HEK293 (cell line): ENCODE data around the gene RNPS1.

Experiments used
- KLF10 ChIP-seq: fragments of 450-650 bp; IDR thresholded peaks from 2 replicates; pipeline ENCODE4 v1.5.1; 2018; ENCODE audit warnings: missing biosample characterization, mild to moderate bottlenecking, missing genetic modification characterization
- MYNN ChIP-seq: fragments of 450-650 bp; formaldehyde crosslinking; IDR thresholded peaks from 2 replicates; pipeline ENCODE4 v1.5.1; 2016; ENCODE audit warnings: missing biosample characterization, missing genetic modification characterization, borderline replicate concordance
- TCF7L2 ChIP-seq: IDR thresholded peaks from 2 replicates; pipeline ENCODE4 v1.6.1; 2011; ENCODE audit warnings: low read depth, mild to moderate bottlenecking, inconsistent platforms, low read length, moderate library complexity, borderline replicate concordance
- ZNF776 ChIP-seq: fragments of 450-650 bp; formaldehyde crosslinking; IDR thresholded peaks from 2 replicates; pipeline ENCODE4 v1.5.0; 2017; ENCODE audit warnings: missing biosample characterization, missing genetic modification characterization, borderline replicate concordance
- TF ChIP-seq, protein P1 (sequence below): fragments of 450-650 bp; formaldehyde crosslinking; IDR thresholded peaks from 2 replicates; pipeline ENCODE4 v1.5.1; 2016; ENCODE audit warnings: missing biosample characterization, missing genetic modification characterization
- TF ChIP-seq, protein P2 (sequence below): fragments of 450-650 bp; formaldehyde crosslinking; IDR thresholded peaks from 2 replicates; pipeline ENCODE4 v1.5.1; 2016; ENCODE audit warnings: missing biosample characterization, missing genetic modification characterization
- TF ChIP-seq, protein P3 (sequence below): fragments of 450-650 bp; formaldehyde crosslinking; IDR thresholded peaks from 2 replicates; pipeline ENCODE4 v1.5.1; 2016; ENCODE audit warnings: missing biosample characterization, missing genetic modification characterization
- TF ChIP-seq, protein P4 (sequence below): fragments of 450-650 bp; formaldehyde crosslinking; IDR thresholded peaks from 2 replicates; pipeline ENCODE4 v1.5.1; 2016; ENCODE audit warnings: missing biosample characterization, missing genetic modification characterization
- TF ChIP-seq, protein P5 (sequence below): fragments of 450-650 bp; formaldehyde crosslinking; IDR thresholded peaks from 2 replicates; pipeline ENCODE4 v1.5.1; 2016; ENCODE audit warnings: missing biosample characterization, missing genetic modification characterization

DNA sequence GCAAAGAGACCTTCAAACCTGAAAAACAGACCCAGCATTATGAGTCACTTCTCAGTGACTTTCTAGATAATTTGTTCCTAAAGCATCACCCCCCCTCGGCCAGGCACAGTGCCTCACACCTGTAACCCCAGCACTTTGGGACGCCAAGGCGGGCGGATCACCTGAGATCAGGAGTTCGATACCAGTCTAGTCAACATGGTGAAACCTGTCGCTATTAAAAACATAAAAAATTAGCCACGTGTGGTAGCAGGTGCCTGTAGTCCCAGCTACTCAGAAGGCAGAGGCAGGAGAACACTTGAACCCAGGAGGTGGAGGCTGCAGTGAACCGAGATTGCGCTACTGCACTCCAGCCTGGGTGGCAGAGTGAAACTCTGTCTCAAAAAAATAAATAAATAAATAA is 24.3 kb upstream of the RNPS1 start:
- TF ChIP-seq, protein P1, sequence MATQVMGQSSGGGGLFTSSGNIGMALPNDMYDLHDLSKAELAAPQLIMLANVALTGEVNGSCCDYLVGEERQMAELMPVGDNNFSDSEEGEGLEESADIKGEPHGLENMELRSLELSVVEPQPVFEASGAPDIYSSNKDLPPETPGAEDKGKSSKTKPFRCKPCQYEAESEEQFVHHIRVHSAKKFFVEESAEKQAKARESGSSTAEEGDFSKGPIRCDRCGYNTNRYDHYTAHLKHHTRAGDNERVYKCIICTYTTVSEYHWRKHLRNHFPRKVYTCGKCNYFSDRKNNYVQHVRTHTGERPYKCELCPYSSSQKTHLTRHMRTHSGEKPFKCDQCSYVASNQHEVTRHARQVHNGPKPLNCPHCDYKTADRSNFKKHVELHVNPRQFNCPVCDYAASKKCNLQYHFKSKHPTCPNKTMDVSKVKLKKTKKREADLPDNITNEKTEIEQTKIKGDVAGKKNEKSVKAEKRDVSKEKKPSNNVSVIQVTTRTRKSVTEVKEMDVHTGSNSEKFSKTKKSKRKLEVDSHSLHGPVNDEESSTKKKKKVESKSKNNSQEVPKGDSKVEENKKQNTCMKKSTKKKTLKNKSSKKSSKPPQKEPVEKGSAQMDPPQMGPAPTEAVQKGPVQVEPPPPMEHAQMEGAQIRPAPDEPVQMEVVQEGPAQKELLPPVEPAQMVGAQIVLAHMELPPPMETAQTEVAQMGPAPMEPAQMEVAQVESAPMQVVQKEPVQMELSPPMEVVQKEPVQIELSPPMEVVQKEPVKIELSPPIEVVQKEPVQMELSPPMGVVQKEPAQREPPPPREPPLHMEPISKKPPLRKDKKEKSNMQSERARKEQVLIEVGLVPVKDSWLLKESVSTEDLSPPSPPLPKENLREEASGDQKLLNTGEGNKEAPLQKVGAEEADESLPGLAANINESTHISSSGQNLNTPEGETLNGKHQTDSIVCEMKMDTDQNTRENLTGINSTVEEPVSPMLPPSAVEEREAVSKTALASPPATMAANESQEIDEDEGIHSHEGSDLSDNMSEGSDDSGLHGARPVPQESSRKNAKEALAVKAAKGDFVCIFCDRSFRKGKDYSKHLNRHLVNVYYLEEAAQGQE (tag by site-specific recombination): no peak
- TF ChIP-seq, protein P2, sequence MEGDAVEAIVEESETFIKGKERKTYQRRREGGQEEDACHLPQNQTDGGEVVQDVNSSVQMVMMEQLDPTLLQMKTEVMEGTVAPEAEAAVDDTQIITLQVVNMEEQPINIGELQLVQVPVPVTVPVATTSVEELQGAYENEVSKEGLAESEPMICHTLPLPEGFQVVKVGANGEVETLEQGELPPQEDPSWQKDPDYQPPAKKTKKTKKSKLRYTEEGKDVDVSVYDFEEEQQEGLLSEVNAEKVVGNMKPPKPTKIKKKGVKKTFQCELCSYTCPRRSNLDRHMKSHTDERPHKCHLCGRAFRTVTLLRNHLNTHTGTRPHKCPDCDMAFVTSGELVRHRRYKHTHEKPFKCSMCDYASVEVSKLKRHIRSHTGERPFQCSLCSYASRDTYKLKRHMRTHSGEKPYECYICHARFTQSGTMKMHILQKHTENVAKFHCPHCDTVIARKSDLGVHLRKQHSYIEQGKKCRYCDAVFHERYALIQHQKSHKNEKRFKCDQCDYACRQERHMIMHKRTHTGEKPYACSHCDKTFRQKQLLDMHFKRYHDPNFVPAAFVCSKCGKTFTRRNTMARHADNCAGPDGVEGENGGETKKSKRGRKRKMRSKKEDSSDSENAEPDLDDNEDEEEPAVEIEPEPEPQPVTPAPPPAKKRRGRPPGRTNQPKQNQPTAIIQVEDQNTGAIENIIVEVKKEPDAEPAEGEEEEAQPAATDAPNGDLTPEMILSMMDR (tag by site-specific recombination): no peak
- TF ChIP-seq, protein P3, sequence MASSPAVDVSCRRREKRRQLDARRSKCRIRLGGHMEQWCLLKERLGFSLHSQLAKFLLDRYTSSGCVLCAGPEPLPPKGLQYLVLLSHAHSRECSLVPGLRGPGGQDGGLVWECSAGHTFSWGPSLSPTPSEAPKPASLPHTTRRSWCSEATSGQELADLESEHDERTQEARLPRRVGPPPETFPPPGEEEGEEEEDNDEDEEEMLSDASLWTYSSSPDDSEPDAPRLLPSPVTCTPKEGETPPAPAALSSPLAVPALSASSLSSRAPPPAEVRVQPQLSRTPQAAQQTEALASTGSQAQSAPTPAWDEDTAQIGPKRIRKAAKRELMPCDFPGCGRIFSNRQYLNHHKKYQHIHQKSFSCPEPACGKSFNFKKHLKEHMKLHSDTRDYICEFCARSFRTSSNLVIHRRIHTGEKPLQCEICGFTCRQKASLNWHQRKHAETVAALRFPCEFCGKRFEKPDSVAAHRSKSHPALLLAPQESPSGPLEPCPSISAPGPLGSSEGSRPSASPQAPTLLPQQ: no peak
- TF ChIP-seq MYNN (tag by site-specific recombination) (no peak), ZNF776 (tag by site-specific recombination) (no peak), TCF7L2 (no peak), KLF10 (tag by site-specific recombination) (no peak)
- TF ChIP-seq, protein P4, sequence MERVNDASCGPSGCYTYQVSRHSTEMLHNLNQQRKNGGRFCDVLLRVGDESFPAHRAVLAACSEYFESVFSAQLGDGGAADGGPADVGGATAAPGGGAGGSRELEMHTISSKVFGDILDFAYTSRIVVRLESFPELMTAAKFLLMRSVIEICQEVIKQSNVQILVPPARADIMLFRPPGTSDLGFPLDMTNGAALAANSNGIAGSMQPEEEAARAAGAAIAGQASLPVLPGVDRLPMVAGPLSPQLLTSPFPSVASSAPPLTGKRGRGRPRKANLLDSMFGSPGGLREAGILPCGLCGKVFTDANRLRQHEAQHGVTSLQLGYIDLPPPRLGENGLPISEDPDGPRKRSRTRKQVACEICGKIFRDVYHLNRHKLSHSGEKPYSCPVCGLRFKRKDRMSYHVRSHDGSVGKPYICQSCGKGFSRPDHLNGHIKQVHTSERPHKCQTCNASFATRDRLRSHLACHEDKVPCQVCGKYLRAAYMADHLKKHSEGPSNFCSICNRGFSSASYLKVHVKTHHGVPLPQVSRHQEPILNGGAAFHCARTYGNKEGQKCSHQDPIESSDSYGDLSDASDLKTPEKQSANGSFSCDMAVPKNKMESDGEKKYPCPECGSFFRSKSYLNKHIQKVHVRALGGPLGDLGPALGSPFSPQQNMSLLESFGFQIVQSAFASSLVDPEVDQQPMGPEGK (tag by site-specific recombination): no peak
- TF ChIP-seq, protein P5, sequence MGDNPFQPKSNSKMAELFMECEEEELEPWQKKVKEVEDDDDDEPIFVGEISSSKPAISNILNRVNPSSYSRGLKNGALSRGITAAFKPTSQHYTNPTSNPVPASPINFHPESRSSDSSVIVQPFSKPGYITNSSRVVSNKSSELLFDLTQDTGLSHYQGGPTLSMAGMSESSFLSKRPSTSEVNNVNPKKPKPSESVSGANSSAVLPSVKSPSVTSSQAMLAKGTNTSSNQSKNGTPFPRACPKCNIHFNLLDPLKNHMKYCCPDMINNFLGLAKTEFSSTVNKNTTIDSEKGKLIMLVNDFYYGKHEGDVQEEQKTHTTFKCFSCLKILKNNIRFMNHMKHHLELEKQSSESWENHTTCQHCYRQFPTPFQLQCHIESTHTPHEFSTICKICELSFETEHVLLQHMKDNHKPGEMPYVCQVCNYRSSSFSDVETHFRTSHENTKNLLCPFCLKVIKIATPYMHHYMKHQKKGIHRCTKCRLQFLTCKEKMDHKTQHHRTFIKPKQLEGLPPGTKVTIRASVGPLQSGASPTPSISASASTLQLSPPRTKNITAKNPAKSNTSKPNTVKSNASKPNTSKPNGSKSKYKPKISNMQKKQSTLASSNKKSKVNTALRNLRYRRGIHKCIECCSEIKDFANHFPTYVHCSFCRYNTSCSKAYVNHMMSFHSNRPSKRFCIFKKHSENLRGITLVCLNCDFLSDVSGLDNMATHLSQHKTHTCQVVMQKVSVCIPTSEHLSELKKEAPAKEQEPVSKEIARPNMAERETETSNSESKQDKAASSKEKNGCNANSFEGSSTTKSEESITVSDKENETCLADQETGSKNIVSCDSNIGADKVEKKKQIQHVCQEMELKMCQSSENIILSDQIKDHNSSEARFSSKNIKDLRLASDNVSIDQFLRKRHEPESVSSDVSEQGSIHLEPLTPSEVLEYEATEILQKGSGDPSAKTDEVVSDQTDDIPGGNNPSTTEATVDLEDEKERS: no peak
